HG03108 (cell line): ENCODE data around the gene FAM107B.

ENCODE experiments used
- ATAC-seq: cut with Tn5 transposase; IDR thresholded peaks from one replicate; pipeline ENCODE4 v1.9.1; 2021; ENCODE audit warnings: moderate library complexity; ENCODE audit not compliant: unreplicated experiment

The FAM107B gene

DNA sequence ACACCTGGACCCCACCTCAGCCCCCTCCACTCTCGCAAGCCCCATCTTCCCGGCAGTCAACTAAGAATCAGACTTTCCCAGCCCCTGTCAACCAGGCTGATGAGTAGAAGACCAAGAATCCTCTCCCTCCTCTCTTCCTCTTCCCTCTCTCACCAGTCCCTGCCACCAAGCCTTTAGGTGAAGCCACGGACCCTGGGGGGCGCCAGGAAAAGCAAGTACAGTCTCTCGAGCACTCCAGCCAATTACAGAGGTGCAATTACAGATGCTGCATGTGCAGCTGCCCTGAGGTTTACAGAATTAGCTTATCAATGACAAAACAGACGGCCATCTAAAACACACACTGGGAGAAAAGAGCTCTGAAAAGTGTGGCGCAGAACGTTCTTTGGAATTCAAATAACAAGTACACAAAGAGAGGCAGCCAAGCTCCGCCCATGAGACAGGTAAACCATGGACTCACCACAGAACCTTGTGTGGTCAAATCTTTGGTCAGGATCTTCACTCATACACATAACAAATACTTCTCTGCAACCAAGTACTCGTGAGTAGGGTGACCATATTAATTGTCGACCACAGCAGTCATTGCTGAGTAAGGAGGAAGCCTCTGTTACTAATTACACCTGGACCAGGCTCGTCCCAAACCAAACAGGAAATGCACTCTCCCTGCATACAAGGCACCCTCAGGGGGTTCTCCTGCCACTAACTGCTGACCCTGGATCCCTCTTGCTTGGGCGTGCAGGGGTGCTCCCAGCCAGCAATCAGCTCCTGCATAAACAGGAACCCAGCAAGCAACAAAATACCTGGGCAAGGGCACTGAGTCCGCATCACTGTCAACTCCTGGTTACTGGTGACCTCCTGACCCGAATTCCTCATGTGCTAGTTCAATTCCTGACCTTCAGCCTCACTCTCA lies 189.2 kb downstream of the FAM107B start:
- no peak for ATAC-seq

- ATAC-seq: no peak
Measured at GRCh38 chr10:14584661-14585060, 190.0 kb downstream of the FAM107B start.

DNA sequence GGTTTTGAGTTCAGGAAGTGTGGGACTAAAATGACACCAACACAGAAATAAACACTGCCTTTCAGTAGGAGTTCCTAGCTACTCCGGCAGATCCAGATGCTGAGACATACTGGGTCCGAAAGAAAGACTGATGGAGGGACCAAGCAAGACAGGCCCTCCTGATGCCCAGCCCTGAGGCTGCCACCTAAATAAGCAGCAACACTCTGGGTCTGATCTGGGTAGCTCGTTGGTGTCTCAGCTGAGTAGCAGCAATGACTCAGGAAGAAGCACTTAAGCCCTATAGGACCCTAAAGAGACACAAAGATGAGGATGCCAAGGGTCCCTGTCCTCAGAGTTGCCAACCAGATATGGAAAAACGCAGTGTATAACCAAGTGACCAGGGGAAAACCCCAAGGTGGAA lies 190.7 kb downstream of the FAM107B start:
- no peak for ATAC-seq

DNA sequence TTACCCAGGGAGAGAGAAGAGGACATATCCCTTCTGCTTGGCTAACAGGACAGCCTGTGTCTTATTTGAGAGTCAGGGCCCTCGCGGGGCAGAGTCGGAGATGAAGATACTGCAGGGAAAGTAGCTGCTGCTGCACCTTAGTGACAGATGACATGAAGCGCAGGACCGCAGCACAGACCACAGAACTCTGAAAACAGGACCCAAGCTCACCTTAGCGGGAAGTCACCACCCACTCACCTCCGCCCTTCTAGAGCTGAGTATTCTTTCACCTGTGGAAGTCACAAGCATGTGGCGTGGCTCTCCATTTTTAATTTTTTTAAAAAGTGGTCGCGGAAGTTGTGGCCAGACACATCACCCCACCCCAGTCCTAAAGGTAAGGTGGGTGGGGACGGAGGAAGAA lies 191.4 kb downstream of the FAM107B start:
- ATAC-seq: peak; percentile 44

DNA sequence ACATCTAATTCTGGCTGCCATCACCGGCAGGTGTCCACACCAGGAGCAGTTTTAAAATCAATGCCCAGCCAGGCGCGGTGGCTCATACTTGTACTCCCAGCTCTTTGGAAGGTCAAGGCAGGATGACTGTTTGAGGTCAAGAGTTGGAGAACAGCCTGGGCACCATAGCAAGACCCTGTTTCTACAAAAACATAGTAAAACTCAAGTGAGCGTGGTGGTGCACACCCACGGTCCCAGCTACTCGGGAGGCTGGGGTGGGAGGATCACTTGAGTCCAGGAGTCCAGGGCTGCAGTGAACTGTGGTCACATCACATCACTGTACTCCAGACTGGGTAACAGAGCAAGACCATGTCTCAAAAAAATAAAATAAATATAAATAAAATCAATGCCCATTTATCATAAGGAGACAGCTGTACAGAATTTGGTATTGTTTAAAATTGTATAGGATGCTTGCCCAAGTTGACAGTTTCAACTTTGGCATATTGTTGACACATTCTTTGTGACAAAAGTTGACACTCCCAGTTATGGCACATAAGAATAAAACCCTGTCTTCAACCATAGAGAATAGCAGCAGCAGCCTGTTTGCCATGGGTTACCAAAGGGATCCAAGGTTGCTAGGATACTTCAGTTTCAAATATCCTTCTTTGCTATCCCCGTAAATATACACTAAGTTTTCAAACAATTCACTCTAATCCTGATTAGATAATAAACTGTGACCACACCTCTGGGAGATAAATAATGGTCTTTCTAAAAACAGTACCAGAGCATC lies 193.0 kb downstream of the FAM107B start:
- no peak for ATAC-seq

- ATAC-seq: no peak
Measured at GRCh38 chr10:14580671-14581332, 193.9 kb downstream of the FAM107B start.

GRCh38 chr10:14579405-14579804 lies 195.3 kb downstream of the FAM107B start:
- no peak for ATAC-seq

DNA sequence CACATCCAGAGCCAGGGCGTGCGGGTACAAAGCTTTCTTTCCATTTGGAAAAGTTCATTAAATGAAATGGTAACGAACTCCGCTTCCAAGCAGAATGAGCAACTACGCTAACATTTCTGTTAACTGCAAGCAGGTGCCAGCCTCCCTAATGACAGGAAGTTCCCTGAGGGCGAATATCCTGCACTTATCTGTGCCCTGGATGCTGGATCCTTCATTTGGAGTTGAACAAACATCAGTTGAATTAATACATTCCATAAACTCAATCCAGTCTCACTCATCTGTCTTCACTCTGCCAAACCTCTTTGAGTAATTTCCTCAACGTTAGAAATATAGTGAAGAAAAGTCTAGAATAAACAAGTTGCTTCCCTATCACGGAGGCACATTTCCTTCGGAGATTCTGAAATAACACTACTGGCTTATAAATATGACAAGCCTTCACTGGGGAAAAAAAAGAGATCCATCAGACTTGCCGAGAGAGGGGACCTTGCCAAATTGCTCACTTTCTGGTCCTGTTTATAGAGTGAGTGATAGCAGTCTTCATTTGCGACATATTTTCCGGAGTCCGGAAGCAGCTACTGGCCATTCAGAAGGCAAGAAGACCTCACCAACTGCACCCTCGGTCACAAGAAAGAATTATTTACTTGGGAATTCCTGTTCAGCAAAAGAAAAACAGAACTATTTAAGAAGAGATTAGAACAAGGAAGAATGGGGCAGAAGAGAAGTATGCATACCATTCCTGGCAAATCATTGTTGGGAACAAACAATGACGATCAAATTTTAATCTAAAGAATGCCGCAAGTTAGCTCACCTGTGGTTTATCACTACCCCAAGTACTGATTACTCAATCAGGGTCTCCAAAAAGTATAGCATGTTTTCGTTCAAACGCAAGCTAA lies 196.4 kb downstream of the FAM107B start:
- ATAC-seq: no peak

GRCh38 chr10:14574885-14575284 lies 199.8 kb downstream of the FAM107B start:
- no peak for ATAC-seq

DNA sequence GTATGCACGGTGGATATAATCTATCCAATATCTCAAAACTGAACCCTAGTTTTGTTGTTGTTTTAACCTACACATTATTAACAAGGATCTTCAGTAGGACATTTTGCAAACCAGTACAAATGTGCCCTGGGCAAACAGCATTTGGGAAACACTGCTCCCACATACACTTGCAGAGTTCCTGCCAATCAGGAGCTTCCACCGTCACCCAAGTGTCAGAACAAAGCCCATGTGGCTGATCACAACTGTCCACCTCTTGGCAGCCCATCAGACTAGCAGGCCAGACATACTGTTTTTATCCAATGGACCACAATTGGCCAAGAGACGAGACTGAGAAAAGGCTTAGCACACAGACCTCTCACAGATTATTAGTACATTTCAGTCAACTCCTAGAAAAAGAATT lies 200.4 kb downstream of the FAM107B start:
- ATAC-seq: no peak

- no peak for ATAC-seq
Measured at GRCh38 chr10:14573666-14574261, 200.9 kb downstream of the FAM107B start.

- ATAC-seq: no peak
Measured at GRCh38 chr10:14572811-14573210, 201.9 kb downstream of the FAM107B start.

GRCh38 chr10:14571866-14572507 lies 202.7 kb downstream of the FAM107B start:
- peak; percentile 76 for ATAC-seq

DNA sequence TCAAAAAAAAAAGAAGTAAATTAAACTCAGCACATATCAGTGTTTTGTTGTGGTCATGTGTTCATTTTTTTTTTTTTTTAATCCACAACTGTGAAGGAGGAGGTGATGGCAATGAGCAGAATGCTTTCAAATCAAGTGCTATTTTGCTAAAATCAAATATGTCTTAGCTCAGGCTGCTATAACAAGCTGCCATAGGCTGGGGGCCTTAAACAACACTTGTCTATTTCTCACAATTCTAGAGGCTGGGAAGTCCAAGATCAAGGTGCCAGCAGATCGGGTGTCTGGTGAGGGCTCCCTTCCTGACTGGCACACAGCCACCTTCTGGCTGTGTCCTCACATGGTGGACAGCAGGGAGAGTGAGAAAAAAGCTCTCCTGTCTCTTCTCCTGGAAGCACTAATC lies 203.9 kb downstream of the FAM107B start:
- no peak for ATAC-seq

DNA sequence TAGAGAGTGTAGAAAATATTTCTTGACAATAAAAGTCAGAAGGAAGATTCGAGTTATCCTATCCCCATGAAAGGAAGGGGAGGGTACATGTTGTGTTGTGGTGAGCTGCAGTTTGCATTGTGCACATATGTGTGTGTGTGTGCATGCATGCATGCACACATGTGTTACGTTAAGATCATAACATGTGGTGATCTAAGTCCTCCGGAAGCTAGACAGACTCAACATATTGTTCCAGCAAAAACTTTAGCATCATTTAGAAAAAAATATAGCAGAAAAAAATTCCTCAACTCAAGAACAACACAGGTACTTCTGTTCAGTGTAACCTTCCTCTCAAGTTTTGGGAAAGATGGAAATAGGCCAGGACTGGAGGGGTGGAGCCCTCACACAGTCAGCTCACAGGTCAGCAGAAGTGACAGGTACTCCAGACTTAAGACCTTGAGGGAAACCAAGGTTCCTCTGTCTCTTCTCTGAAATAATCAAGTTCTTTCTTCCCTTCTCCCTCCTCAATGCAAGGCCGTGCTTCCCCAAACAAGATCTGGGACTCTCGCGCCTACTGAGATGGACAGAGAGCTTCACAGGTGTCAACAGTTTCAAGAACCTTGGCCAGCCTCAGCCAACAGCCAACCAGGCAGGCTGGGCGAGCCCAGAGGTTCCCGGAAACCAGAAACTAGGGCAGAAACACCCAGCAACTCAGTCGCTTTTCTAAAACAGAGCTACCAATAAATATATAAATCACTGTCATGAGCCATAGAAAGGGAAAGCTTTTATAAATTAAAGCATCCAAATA lies 205.2 kb downstream of the FAM107B start:
- ATAC-seq: no peak

DNA sequence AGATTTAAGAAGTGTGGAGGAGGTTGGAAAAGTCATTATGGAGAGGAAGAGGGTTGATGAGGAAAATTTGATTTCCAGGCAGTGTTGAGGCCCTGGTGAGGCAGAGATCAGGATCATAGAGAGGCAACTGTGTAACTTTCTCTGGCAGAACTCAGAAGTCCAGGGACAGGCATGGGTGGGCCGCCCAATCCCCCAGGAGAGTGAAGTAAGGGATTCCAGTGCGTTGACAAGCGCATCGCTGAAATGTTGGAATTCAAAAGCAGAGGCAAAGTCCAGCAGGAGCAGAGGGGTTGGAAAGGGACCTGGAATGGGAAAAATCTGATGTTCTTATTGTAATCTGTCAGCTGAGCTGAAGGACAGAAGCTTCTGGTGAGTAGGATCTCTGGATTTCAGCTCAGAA lies 207.3 kb downstream of the FAM107B start:
- no peak for ATAC-seq

- no peak for ATAC-seq
Measured at GRCh38 chr10:14566498-14566897, 208.2 kb downstream of the FAM107B start.

- no peak for ATAC-seq
Measured at GRCh38 chr10:14565199-14565598, 209.5 kb downstream of the FAM107B start.

GRCh38 chr10:14564268-14564744 lies 210.4 kb downstream of the FAM107B start:
- ATAC-seq: no peak
